Calu3 (cell line): ENCODE results near the gene APEH. TPM values are rescaled to one million over a fixed set of nuclear protein-coding genes. Genes with fewer than 3 reads are reported as not detected.

Experiments used
- BruUV-seq: library from RNA; stranded (reverse); fragments of 400-500 nt; replicated peaks from 2 replicates; lab custom pipeline; 2021; lab: Mats Ljungman, UMichigan
- CTCF ChIA-PET: fragments of 300-600 bp; sonication (Branson Sonifier 250); formaldehyde crosslinking; loops from one replicate; lab custom pipeline; 2022; ENCODE audit warnings: antibody characterized with exemption; lab: Charles Lee
- DNase-seq: peaks from one replicate; pipeline ENCODE4 v3.0.0; 2022
- H3K27ac Mint-ChIP-seq: one replicate; pipeline ENCODE4 v1.8.0; 2022; ENCODE audit warnings: mixed read lengths; ENCODE audit not compliant: unreplicated experiment
- H3K27me3 Mint-ChIP-seq: one replicate; pipeline ENCODE4 v1.8.0; 2022; ENCODE audit warnings: mixed read lengths; ENCODE audit not compliant: unreplicated experiment
- H3K36me3 Mint-ChIP-seq: one replicate; pipeline ENCODE4 v1.8.0; 2022; ENCODE audit warnings: mild to moderate bottlenecking, moderate library complexity, mixed read lengths; ENCODE audit not compliant: insufficient read depth, unreplicated experiment
- H3K4me1 Mint-ChIP-seq: one replicate; pipeline ENCODE4 v1.8.0; 2022; ENCODE audit warnings: mild to moderate bottlenecking, low read depth, mixed read lengths; ENCODE audit not compliant: unreplicated experiment
- H3K4me3 Mint-ChIP-seq: one replicate; pipeline ENCODE4 v1.8.0; 2022; ENCODE audit warnings: mild to moderate bottlenecking, low read depth, moderate library complexity, mixed read lengths; ENCODE audit not compliant: unreplicated experiment
- H3K9me3 Mint-ChIP-seq: one replicate; pipeline ENCODE4 v1.8.0; 2022; ENCODE audit warnings: low read depth, mixed read lengths; ENCODE audit not compliant: unreplicated experiment
- CTCF ChIP-seq: fragments of 200-600 bp; IDR thresholded peaks from one replicate; pipeline ENCODE4 v1.8.0; 2022; ENCODE audit warnings: antibody characterized with exemption; ENCODE audit not compliant: unreplicated experiment
- intact Hi-C: fragments of 100-400 bp; cut with micrococcal nuclease; formaldehyde crosslinking; loops from one replicate; pipeline ENCODE4 v1.10.0; 2022; ENCODE audit not compliant: unreplicated experiment
- total RNA-seq: library from RNA; stranded (reverse); gene quantifications from 2 replicates; pipeline ENCODE4 v1.2.3, GENCODE V29; 2022

The APEH gene
- total RNA-seq, 1 experiment from 2014 or later = 187 TPM

- Mint-ChIP-seq H3K4me1 (peaks cover 9% of the 10 kb centered on the region), H3K4me3 (no peak overlapping the region), H3K27me3 (peaks cover 25% of the 10 kb centered on the region), H3K9me3 (no peaks in the 10 kb centered on the region), H3K27ac (no peak overlapping the region), H3K36me3 (no peaks in the 10 kb centered on the region)
- CTCF ChIA-PET = no interaction called here
- BruUV-seq = no TSS peak
- TF ChIP-seq CTCF = no peak
- intact Hi-C loops = no loop called here
- DNase-seq = no peak
Measured at GRCh38 chr3:49644684-49645083, 29.5 kb upstream of the APEH start.

- DNase-seq = no peak
- intact Hi-C loops = no loop called here
- TF ChIP-seq CTCF = no peak
- CTCF ChIA-PET = no interaction called here
- Mint-ChIP-seq H3K4me1 (peaks cover 9% of the 10 kb centered on the region), H3K27me3 (peaks cover 25% of the 10 kb centered on the region), H3K4me3 (no peak overlapping the region), H3K27ac (no peak overlapping the region), H3K9me3 (no peaks in the 10 kb centered on the region), H3K36me3 (no peaks in the 10 kb centered on the region)
- no TSS peak for BruUV-seq
Measured at GRCh38 chr3:49646236-49646635, 27.9 kb upstream of the APEH start.

GRCh38 chr3:49647741-49648140, 26.4 kb upstream of the APEH start:
- Mint-ChIP-seq H3K27ac (no peak overlapping the region), H3K4me3 (no peak overlapping the region), H3K4me1 (peaks cover 9% of the 10 kb centered on the region), H3K27me3 (peaks cover 25% of the 10 kb centered on the region), H3K9me3 (no peaks in the 10 kb centered on the region), H3K36me3 (no peaks in the 10 kb centered on the region)
- no peak for DNase-seq
- no peak for TF ChIP-seq CTCF
- no TSS peak for BruUV-seq
- intact Hi-C loops = no loop called here
- CTCF ChIA-PET = no interaction called here

GRCh38 chr3:49648354-49649019, 25.7 kb upstream of the APEH start:
- no peak overlapping the region for H3K4me3 Mint-ChIP-seq
- no peak for TF ChIP-seq CTCF
- CTCF ChIA-PET = no interaction called here
- no peaks in the 10 kb centered on the region for H3K9me3 Mint-ChIP-seq
- DNase-seq = no peak
- no peak overlapping the region for H3K27ac Mint-ChIP-seq
- H3K4me1 Mint-ChIP-seq = peaks cover 9% of the 10 kb centered on the region
- intact Hi-C loops = no loop called here
- BruUV-seq = no TSS peak
- H3K27me3 Mint-ChIP-seq = peaks cover 25% of the 10 kb centered on the region
- H3K36me3 Mint-ChIP-seq = no peaks in the 10 kb centered on the region
